Right renal pelvis (tissue), 4 donors: ENCODE measurements around the gene LENG9. TPM values are rescaled to one million over a fixed set of nuclear protein-coding genes. Genes with fewer than 3 reads are reported as not detected.

Experiments used
- DNase-seq, 4 donors: peaks; one replicate each; pipeline ENCODE4 v3.0.0-alpha.2; 2013; ENCODE audit warnings: low read depth in 4 of 4, low spot score in 3 of 4, missing footprints in 1 of 4
- polyA plus RNA-seq, 4 donors: library from polyadenylated mRNA; unstranded; fragments of 120-200 nt; gene quantifications; one replicate each; pipeline ENCODE4 v1.2.1, GENCODE V29; 2013; ENCODE audit not compliant: insufficient read length in 4 of 4

The LENG9 gene
- polyA plus RNA-seq, 4 donors = 1.4 to 2.9 (median 1.8) TPM

DNA sequence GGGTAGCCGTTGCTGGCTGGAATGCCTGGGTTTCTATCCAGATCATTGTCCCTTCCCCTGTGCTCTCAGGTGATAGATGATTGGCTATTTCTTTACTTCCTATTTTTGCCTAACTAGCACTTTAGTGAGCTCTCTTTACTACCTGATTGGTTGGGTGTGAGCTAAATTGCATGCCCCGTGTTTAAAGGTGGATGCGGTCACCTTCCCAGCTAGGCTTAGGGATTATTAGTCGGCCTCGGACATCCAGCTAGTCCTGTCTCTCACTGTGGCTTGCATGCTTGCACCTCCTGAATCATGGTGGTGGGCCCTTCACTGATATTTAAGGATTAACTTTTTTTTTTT is 38.2 kb downstream of the LENG9 start:
- no peak for DNase-seq

DNA sequence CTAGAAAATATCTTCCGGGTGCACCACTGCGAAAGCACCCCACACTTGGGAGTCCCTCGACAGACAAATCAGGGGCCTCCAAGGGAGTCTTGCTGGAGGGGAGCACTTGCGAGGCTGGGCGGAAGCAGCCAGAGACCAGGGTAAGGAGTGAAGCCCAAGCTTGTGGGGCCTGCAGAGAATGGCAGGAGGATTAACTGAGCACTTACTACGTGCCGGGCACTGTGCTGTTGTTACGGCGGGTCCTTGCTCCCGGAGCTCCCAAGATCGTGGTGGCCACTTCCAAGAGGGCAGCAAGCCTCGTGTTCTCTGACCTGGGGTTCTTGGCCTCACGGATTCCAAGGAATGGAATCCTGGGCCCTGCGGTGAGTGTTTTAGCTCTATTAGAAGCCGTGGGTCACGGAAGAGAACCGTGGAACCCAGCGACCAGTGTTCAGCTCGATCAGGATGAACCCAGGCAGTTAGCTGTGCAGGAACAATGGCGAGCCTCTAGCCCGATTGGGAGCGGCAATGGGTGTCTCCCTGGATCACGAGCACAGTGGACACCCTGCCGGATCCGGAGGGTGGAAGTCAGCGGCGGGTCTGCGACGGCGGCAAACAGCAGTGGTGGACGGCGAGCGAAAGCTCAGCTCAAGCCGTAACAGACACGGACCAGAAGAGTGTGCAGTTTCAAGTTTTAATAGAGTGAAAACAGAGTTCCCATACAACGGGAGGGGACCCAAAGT is 38.8 kb downstream of the LENG9 start:
- no peak for DNase-seq

DNA sequence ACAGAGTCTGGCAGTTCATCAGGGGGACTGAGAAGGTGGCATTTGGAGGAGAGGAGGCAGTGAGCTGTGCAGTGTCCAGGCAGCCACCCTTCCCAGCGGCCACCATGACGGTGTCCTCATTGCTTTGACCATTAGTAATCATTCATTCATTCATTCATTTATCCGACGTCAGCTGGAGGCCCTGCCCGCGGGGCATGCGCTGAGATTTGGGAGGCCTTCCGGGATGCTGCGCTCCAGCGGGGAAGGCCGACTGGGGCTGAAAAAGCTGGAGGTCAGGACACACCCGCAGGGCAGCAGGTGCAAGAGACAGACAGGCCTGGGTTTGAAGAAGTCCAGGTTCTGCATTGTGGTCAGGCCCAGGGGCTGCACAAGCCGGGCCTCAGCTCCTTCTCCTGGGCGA is 39.4 kb downstream of the LENG9 start:
- no peak for DNase-seq

DNA sequence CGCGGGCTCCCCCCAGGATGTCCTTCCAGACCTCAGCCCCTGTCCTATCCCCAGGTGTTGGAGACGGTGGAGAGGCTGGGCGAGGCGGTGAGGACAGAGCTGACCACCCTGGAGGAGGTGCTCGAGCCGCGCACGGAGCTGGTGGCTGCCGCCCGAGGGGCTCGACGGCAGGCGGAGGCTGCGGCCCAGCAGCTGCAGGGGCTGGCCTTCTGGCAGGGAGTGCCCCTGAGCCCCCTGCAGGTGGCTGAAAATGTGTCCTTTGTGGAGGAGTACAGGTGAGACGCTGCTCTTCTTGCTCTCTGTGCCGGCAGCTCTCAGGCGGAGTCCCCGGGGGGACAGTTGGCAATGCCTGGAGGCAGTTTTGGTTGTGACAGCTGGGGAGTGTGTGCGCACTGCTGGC is 41.4 kb downstream of the LENG9 start:
- no peak for DNase-seq

GRCh38 chr19:54421521-54421920 is 42.1 kb downstream of the LENG9 start:
- no peak for DNase-seq

DNA sequence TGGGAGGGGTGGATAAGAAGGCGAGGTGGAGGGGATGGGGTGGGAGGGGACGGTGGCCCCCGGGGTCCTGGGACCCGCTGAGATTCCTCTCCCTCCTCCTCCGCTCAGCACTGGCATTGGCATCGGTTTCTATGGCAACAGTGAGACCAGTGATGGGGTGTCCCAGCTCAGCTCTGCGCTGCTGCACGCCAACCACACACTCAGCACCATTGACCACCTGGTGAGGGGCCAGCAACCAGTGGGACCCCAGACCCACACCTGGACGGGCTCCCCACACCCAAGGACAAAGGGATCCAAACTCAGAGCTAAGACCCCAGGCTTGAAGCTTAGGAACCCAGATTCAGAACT is 42.4 kb downstream of the LENG9 start:
- DNase-seq = no peak

DNA sequence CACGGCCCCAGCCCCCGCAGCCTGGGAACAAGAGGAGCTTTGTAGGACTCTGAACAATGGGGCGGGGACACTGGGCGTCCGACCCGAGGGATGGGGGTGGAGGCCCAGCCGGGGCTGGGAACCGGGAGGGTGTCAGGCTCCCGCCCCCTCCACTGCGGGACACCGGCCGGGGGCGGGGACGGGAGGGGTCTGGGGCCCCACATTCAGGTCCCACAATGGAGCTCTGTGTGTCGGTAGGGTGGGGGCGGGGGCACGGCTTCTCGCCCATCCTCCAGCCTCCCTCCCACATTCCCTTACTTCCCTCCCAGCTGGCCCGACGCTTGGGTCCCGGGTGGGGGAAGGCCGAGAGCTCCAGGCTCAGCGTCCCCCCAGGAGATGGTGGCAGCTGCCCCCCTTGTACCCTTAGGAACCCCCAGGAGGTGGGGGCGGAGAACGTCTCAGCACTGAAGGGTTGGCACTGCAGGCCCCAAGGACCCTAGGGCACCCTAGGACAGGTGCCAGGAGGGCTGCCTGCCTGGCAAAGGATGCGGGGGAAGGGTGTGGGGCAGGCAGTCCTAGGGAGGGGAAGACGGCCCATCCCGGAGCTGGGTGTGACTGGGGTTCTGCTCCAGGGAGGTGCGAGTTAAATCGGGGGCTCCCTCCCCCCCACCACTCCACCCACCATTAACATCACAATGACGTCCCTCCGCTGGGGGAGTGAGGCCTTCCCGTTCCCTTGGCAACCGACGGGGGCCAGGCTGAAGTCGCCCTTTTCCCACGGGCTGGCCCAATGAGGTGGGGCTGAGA is 43.0 kb downstream of the LENG9 start:
- no peak for DNase-seq

- DNase-seq = no peak
Measured at GRCh38 chr19:54420068-54420382, 43.6 kb downstream of the LENG9 start.

GRCh38 chr19:54418930-54419800 is 44.4 kb downstream of the LENG9 start:
- no peak for DNase-seq

- no peak for DNase-seq
Measured at GRCh38 chr19:54418030-54418929, 45.3 kb downstream of the LENG9 start.

DNA sequence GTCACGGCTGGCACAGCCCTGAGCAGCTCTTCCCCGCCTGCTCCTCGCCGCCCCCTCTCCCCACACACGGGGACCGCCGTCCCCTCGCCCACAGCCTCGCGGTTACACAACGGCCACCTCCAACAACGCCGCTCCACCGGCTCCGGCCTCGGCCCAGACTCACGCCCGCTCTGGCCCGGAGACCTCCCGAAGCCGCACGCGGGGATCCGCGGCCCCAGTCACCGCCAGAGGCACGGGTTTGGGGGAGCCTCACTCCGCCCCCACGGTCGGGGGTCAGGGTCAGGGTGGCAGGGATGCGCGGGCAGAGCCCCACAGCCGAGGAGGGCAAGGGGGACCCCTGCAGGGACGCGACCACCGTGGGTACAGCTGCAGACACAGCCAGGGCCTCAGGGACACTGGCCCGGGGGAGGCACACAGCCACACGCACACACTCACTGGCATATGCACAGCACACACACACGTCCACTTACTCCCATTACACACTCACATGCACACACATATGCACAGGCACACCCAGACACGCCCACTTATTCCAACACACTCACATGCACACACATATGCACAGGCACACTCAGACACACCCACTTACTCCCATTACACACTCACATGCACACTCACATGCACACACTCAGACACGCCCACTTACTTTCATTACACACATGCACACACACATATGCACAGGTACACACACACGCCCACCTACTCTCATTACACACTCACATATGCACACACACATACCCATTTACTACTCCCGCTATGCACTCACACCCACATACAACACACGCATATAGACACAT is 46.7 kb downstream of the LENG9 start:
- no peak for DNase-seq

GRCh38 chr19:54415901-54416673 is 47.5 kb downstream of the LENG9 start:
- no peak for DNase-seq

GRCh38 chr19:54415208-54415900 is 48.2 kb downstream of the LENG9 start, which contains the start of gene TTYH1:
Gene TTYH1 (plus strand): TSS chr19:54415464. CDS start chr19:54415553, 89 bp downstream.
- DNase-seq = no peak

DNA sequence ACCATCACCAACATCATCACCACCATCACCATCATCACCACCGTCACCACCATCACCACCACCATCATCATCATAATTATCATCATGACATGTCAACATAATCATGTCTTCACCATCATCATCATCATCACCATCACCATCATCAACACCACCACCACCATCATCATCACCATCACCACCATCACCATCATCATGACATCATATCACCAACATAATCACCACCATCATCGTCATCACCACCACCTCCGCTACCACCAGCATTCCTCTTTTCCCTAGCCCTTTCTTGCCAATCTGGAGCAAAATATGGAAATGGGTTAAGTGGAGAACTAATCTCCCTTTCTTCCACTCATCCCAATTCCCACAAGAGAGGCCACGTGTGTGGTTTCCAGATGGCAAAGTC is 49.4 kb downstream of the LENG9 start:
- DNase-seq = no peak

GRCh38 chr19:54412877-54413276 is 50.7 kb downstream of the LENG9 start:
- DNase-seq = no peak
